Trophoblast cell (in vitro differentiated cells and primary cell): Measurements from ENCODE around the gene PMPCA.

Source experiments
- DNase-seq, 2 donors: peaks; one replicate each; pipeline ENCODE4 v3.0.0-alpha.2; 2016
- H2AFZ ChIP-seq: 2 replicates; pipeline ENCODE4 v1.6.1; 2013; ENCODE audit warnings: low read length, moderate library complexity, mild to moderate bottlenecking; ENCODE audit not compliant: insufficient read depth, poor library complexity
- H2AK5ac ChIP-seq: 2 replicates; pipeline ENCODE4 v1.6.1; 2013; ENCODE audit warnings: mild to moderate bottlenecking, low read length
- H2BK120ac ChIP-seq: 2 replicates; pipeline ENCODE4 v1.6.1; 2013; ENCODE audit warnings: low read length, mild to moderate bottlenecking, moderate library complexity; ENCODE audit not compliant: insufficient read depth, poor library complexity
- H2BK12ac ChIP-seq: 2 replicates; pipeline ENCODE4 v1.6.1; 2013; ENCODE audit warnings: mild to moderate bottlenecking, low read length, moderate library complexity
- H2BK5ac ChIP-seq: 2 replicates; pipeline ENCODE4 v1.6.1; 2013; ENCODE audit warnings: low read length, low read depth, moderate library complexity, mild to moderate bottlenecking; ENCODE audit not compliant: poor library complexity
- H3K14ac ChIP-seq: 2 replicates; pipeline ENCODE4 v1.6.1; 2013; ENCODE audit warnings: mild to moderate bottlenecking, low read length
- H3K18ac ChIP-seq: 2 replicates; pipeline ENCODE4 v1.6.1; 2013; ENCODE audit warnings: mild to moderate bottlenecking, low read length
- H3K23ac ChIP-seq: 2 replicates; pipeline ENCODE4 v1.6.1; 2013; ENCODE audit warnings: low read length
- H3K27ac ChIP-seq: 2 replicates; pipeline ENCODE4 v1.5.1; 2013; ENCODE audit warnings: low read depth, mild to moderate bottlenecking, inconsistent platforms, low read length, moderate library complexity
- H3K27me3 ChIP-seq: 2 replicates; pipeline ENCODE4 v1.6.1; 2013; ENCODE audit warnings: inconsistent platforms, mild to moderate bottlenecking, low read length, moderate library complexity; ENCODE audit not compliant: insufficient read depth
- H3K36me3 ChIP-seq, 2 experiments: 1 replicate in 1 of 2; 2 replicates in 1 of 2; pipeline ENCODE4 v1.6.1; 2013; ENCODE audit warnings: low read length in 2 of 2, mild to moderate bottlenecking in 2 of 2, moderate library complexity in 1 of 2; ENCODE audit not compliant: insufficient read depth in 2 of 2, control insufficient read depth in 1 of 2
- H3K4ac ChIP-seq: 2 replicates; pipeline ENCODE4 v1.6.1; 2013; ENCODE audit warnings: low read depth, mild to moderate bottlenecking, low read length, moderate library complexity
- H3K4me1 ChIP-seq, 2 experiments: 1 replicate in 1 of 2; 2 replicates in 1 of 2; pipeline ENCODE4 v1.6.1; 2013; ENCODE audit warnings: low read length in 2 of 2, mild to moderate bottlenecking in 2 of 2, moderate library complexity in 1 of 2; ENCODE audit not compliant: insufficient read depth in 2 of 2, control insufficient read depth in 1 of 2
- H3K4me2 ChIP-seq: 2 replicates; pipeline ENCODE4 v1.6.1; 2013; ENCODE audit warnings: inconsistent platforms, mild to moderate bottlenecking, low read length, moderate library complexity
- H3K4me3 ChIP-seq: 2 replicates; pipeline ENCODE4 v1.5.1; 2013; ENCODE audit warnings: mild to moderate bottlenecking, low read depth, low read length, inconsistent platforms
- H3K79me1 ChIP-seq: one replicate; pipeline ENCODE4 v1.6.1; 2013; ENCODE audit warnings: low read length
- H3K79me2 ChIP-seq: 2 replicates; pipeline ENCODE4 v1.6.1; 2013; ENCODE audit warnings: low read length, mild to moderate bottlenecking; ENCODE audit not compliant: control insufficient read depth, insufficient read depth, poor library complexity
- H3K9ac ChIP-seq: 2 replicates; pipeline ENCODE4 v1.6.1; 2013; ENCODE audit warnings: mild to moderate bottlenecking, low read length
- H3K9me3 ChIP-seq: 2 replicates; pipeline ENCODE4 v1.6.1; 2013; ENCODE audit warnings: low read depth, mild to moderate bottlenecking, control low read depth, inconsistent platforms, low read length; ENCODE audit not compliant: insufficient read depth
- H4K12ac ChIP-seq: 2 replicates; pipeline ENCODE4 v1.6.1; 2013; ENCODE audit warnings: low read depth, mild to moderate bottlenecking, low read length, moderate library complexity
- H4K8ac ChIP-seq: 2 replicates; pipeline ENCODE4 v1.6.1; 2013; ENCODE audit warnings: low read depth, mild to moderate bottlenecking, low read length, moderate library complexity
- H4K91ac ChIP-seq: one replicate; pipeline ENCODE4 v1.6.1; 2013; ENCODE audit warnings: low read depth, mild to moderate bottlenecking, low read length, moderate library complexity
- WGBS: extraction: QIAGEN DNeasy Blood & Tissue Kit; methylation state at CpG from one replicate; pipeline ENCODE4 v1.1.7; 2013; ENCODE audit warnings: missing lambda C conversion rate; ENCODE audit not compliant: insufficient read length, insufficient coverage; ENCODE audit errors: extremely low coverage; 5-methylcytosine and 5-hydroxymethylcytosine counted together

Gene PMPCA

GRCh38 chr9:136389396-136389795 is 21.1 kb upstream of the PMPCA start:
- no CpG with 5 or more reads among the region's 14 CpGs for WGBS
- no peak overlapping the region for H3K4me2 ChIP-seq
- H3K9ac ChIP-seq: no peak overlapping the region
- no peaks in the 10 kb centered on the region for H3K79me1 ChIP-seq
- H3K18ac ChIP-seq: no peak overlapping the region
- H3K79me2 ChIP-seq: no peaks in the 10 kb centered on the region
- H3K4me1 ChIP-seq: no peaks in the 10 kb centered on the region
- H2BK12ac ChIP-seq: no peak overlapping the region
- H4K91ac ChIP-seq: no peak overlapping the region
- no peak overlapping the region for H4K8ac ChIP-seq
- no peak overlapping the region for H3K4me3 ChIP-seq
- H3K4ac ChIP-seq: no peak overlapping the region
- no peak overlapping the region for H4K12ac ChIP-seq
- no peak overlapping the region for H2BK120ac ChIP-seq
- H3K27ac ChIP-seq: no peak overlapping the region
- no peak overlapping the region for H3K14ac ChIP-seq
- H3K36me3 ChIP-seq: peaks cover 60 to 75% of the 10 kb centered on the region in 2 experiments
- no peak overlapping the region for H2AK5ac ChIP-seq
- DNase-seq: no peak
- no peaks in the 10 kb centered on the region for H3K9me3 ChIP-seq
- H3K27me3 ChIP-seq: no peaks in the 10 kb centered on the region
- no peak overlapping the region for H2BK5ac ChIP-seq
- no peak overlapping the region for H2AFZ ChIP-seq
- H3K23ac ChIP-seq: no peak overlapping the region

DNA sequence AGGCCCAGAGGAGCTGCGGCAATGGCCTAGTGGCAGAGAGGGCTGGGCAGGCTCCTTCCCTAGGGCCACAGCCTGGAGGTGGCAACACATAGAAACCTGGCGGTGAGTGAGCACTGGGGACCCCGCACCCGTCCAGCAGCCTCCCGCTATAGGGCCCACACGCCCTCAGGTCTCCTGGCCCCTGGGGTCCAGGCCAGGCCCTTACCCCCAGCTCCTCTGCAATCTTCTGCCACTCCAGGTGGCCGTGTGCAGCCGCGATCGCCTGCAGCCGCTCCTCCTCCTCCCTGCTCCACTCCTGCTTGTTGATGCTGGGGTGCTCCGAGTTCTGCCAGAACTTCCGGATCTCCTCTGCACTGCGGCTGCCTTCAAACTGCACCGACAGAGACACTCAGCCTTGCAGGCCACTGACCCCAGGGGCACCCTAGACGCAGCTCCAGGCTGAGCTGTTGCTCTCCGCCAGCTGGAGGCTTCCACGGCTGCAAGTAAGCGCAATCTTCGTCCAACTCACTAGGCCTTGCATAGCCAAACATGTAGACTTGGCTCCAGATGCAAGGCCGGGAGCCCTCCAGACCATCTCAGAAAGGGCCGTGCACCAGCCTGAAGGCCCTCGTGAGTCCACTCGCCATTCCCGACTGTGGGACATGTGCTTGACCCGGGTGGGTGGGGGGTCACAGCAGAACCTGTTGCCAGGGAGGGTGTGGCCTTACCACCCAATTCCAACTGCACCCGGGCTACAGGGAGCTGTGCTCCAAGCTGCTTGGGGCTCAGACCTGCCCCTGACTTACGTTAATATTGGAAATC is 18.5 kb upstream of the PMPCA start:
- WGBS: no CpG with 5 or more reads among the region's 28 CpGs
- Histone ChIP-seq H3K36me3 (peaks cover 80 to 86% of the 10 kb centered on the region in 2 experiments), H3K4me2 (no peak overlapping the region), H2BK5ac (no peak overlapping the region), H3K14ac (no peak overlapping the region), H3K23ac (no peak overlapping the region), H3K4me3 (no peak overlapping the region), H3K18ac (no peak overlapping the region), H3K27ac (no peak overlapping the region), H3K9me3 (no peaks in the 10 kb centered on the region), H3K9ac (no peak overlapping the region), H2AK5ac (no peak overlapping the region), H3K4ac (no peak overlapping the region), H4K8ac (no peak overlapping the region), H2BK12ac (no peak overlapping the region), H4K91ac (no peak overlapping the region), H3K27me3 (no peaks in the 10 kb centered on the region), H3K4me1 (no peaks in the 10 kb centered on the region), H3K79me1 (no peaks in the 10 kb centered on the region), H4K12ac (no peak overlapping the region), H2BK120ac (no peak overlapping the region), H3K79me2 (no peaks in the 10 kb centered on the region), H2AFZ (no peak overlapping the region)
- no peak for DNase-seq

GRCh38 chr9:136392538-136393449 is 17.7 kb upstream of the PMPCA start:
- no peaks in the 10 kb centered on the region for H3K79me2 ChIP-seq
- H3K18ac ChIP-seq: no peak overlapping the region
- H3K36me3 ChIP-seq: peaks cover 78 to 84% of the 10 kb centered on the region in 2 experiments
- H4K8ac ChIP-seq: no peak overlapping the region
- H3K14ac ChIP-seq: no peak overlapping the region
- H3K9ac ChIP-seq: no peak overlapping the region
- H2AFZ ChIP-seq: no peak overlapping the region
- no peak overlapping the region for H2BK120ac ChIP-seq
- no peaks in the 10 kb centered on the region for H3K79me1 ChIP-seq
- no peak overlapping the region for H3K4me3 ChIP-seq
- no peak overlapping the region for H3K23ac ChIP-seq
- H2BK5ac ChIP-seq: no peak overlapping the region
- no peaks in the 10 kb centered on the region for H3K27me3 ChIP-seq
- no peaks in the 10 kb centered on the region for H3K4me1 ChIP-seq
- DNase-seq: no peak
- no peak overlapping the region for H3K27ac ChIP-seq
- no peak overlapping the region for H4K12ac ChIP-seq
- H2AK5ac ChIP-seq: no peak overlapping the region
- H4K91ac ChIP-seq: no peak overlapping the region
- H3K4ac ChIP-seq: no peak overlapping the region
- no peak overlapping the region for H3K4me2 ChIP-seq
- H3K9me3 ChIP-seq: no peaks in the 10 kb centered on the region
- no peak overlapping the region for H2BK12ac ChIP-seq
- no CpG with 5 or more reads among the region's 21 CpGs for WGBS

DNA sequence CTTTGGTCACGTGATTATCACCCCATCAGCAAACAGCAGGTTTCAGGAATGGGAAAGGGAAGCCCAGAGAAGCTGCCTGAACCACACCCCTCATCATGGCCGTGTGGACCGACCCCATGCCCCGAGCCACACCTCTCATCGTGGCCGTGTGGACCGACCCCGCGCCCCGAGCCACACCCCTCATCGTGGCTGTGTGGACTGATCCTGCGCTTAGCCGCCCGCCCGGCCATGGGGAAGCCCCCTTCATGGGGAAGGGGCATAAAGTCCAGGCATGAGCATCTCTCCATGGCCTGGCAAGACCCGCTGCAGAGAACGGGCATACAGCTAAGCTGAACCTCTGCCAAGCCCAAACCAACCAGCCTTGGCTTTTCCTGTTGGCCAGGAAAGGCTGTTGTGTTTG is 16.9 kb upstream of the PMPCA start:
- DNase-seq: no peak
- Histone ChIP-seq H3K27me3 (no peaks in the 10 kb centered on the region), H2BK5ac (no peak overlapping the region), H2AFZ (no peak overlapping the region), H3K79me2 (no peaks in the 10 kb centered on the region), H3K18ac (no peak overlapping the region), H3K9me3 (no peaks in the 10 kb centered on the region), H4K12ac (no peak overlapping the region), H2AK5ac (no peak overlapping the region), H3K4me3 (no peak overlapping the region), H3K4ac (no peak overlapping the region), H3K4me2 (no peak overlapping the region), H3K36me3 (peaks cover 79 to 80% of the 10 kb centered on the region in 2 experiments), H4K91ac (no peak overlapping the region), H3K4me1 (peaks cover 0 to 2% of the 10 kb centered on the region in 2 experiments), H3K9ac (no peak overlapping the region), H2BK12ac (no peak overlapping the region), H3K27ac (no peak overlapping the region), H3K79me1 (no peaks in the 10 kb centered on the region), H3K23ac (no peak overlapping the region), H3K14ac (no peak overlapping the region), H4K8ac (no peak overlapping the region), H2BK120ac (no peak overlapping the region)
- WGBS: no CpG with 5 or more reads among the region's 17 CpGs
